HG02798 (cell line): ENCODE results near the gene ABI2.
"Not testable (repeated sequence)": the region's sequence is repeated elsewhere in the genome, so short reads cannot be mapped to it uniquely, and the experiment has no call there.

Source experiments
- ATAC-seq: cut with Tn5 transposase; IDR thresholded peaks from one replicate; pipeline ENCODE4 v1.9.1; 2021; ENCODE audit warnings: mild to moderate bottlenecking; ENCODE audit not compliant: unreplicated experiment, poor library complexity

ABI2 gene

DNA sequence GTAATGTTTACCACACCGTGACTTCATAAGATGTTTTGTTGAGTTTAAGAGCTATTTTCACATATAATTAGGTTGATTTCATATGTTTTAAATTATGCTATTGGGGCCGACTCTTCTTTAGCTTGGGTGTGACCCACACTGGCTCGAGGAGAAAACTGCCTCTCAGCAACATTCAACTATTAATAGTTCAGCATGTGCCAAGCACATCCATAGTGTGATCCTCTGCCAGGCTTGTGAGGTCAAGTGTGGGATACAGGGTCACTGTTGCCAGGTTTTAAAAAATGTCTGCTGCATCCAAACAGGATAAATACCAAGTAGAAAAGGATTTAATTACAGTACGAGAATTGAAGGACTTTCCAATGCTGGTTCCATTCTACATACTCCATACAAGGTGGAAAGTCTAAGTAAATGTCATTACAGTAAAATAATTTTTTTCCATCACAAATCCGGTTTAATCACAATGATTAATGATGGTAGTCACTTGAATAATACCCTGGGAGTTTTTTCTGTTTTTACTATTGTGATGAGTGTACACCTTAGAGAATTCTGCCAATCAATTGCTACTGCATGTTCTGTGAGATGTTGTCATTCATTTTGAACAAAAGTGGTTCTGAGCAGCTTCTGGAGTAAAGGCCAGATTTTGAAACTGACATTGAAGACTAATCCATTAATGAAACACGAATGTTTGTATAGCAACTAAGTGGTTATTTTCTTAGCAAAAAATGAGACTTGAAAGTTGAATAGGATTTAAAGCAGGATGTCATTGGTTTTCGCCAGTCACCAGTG, 84.5 kb downstream of the ABI2 start:
- ATAC-seq, result no peak

DNA sequence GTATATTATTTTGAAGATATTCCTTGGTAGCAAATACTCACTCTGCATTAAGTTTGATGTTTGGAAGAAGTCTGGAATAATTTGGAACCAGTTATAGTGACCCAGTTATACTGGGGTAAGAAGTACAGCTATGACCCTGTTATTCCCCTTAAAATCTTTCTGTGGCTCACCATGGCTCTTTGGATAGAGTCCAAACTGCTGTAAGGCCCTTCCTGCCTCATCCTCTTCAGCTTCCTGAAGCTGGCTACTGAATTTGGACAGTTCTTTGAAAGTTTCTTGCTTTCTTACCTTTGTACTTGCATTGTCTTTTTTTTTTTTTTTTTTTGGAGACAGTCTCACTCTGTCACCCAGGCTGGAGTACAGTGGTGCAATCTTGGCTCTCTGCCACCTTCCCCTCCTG, 85.6 kb downstream of the ABI2 start:
- no peak for ATAC-seq

DNA sequence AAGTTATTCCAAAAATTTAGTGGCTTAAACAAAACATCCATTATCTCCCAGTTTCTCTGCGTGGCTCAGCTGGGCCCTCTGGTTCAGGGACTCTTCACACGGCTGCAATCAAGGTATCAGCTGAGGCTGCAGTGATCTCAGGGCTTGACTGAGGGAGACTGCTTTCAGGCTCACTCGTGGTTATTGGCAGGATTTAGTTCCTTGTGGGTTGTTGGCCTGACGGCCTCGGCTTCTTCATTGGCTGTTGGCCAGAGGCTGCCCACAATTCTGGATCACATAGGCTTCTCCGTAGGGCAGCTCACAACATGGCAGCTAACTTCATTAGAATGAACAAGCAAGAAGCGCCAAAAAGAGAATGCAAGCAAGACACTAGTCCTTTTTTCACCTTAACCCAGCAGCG, 90.1 kb downstream of the ABI2 start:
- ATAC-seq, result no peak

GRCh38 chr2:203427061-203427460, 98.9 kb downstream of the ABI2 start:
- no peak for ATAC-seq

GRCh38 chr2:203429643-203430042, 101.4 kb downstream of the ABI2 start:
- ATAC-seq, result not testable (repeated sequence)

GRCh38 chr2:203431391-203432185, 103.4 kb downstream of the ABI2 start:
- ATAC-seq, result no peak

GRCh38 chr2:203432811-203433210, 104.6 kb downstream of the ABI2 start:
- no peak for ATAC-seq

DNA sequence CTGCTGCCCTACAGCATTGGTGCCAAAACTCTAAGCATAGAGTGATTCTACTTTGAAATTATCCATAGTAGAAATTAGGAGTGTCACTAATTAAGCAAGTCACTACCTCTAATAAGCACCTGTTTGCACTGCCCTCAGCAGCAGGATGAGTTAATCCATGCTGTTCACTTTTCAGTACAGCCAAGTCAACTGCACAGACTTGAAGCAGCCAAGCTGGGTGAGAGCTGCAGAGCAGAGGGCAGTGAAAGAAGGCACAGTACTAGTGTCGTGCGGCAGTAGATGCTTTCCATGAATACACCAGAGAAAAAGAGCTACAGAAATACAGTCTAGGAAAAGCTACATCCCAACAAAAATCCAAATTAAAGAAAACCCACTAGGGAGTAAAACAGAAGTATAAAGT, 108.3 kb downstream of the ABI2 start:
- no peak for ATAC-seq

- no peak for ATAC-seq
Measured at GRCh38 chr2:203437511-203437910, 109.3 kb downstream of the ABI2 start.

- ATAC-seq, result no peak
Measured at GRCh38 chr2:203438528-203438927, 110.3 kb downstream of the ABI2 start.

DNA sequence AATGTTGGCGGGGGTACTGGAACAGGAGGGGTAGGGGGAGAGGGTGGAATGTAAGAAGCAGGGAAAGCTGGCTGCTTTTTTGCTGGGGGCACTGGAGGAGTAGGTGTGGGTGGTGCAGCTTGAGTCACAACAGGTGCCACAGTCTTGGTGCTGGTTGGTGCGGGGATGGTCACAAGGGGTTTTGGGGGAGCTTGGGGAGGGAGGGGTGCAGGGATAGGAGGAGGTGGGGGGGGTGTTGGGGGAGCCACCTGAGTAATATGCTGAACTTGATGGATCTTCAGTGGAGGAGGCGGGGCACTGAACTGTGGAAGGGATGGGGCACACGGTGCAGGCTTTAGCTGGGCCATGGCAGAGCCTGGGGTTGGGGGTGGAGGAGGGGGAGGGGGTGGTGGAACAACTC, 112.5 kb downstream of the ABI2 start:
- no peak for ATAC-seq

DNA sequence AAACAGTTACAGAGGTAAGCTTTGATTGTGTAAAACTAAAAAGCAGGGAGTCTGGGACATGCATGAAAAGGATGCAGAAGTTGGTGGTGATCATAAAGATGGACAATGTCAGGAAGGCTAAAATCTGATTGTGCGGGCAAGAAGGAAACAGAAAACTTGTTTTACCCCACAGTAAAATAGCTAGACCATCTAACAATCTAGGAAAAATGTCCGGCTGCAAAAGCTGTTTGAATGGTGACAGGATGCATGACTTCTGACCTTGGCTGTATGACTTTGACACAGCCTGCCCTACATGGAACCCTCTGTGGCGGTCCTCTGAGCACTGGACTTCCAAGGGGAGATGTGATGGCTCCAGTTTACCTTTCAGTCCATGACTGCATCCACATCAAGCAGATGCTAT, 113.3 kb downstream of the ABI2 start:
- no peak for ATAC-seq

- no peak for ATAC-seq
Measured at GRCh38 chr2:203442463-203442862, 114.3 kb downstream of the ABI2 start.

DNA sequence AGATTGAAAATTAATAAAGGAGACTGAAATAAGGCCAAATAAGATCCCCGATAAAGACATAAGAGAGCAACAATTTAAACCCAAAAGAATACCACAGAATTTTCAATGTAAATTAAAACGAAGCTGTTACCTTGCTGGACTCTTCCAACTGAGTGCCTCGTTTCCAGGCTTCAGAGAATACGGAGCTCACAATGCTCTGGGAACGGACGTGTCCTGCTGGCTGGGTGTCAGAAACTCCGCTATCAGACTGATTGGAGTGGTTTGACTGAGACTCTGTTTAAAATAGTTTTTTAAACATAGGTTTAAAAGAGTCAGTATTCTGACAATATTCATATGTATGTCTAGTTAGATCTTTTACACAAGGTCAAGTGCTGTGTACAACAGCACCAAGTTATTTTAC, 116.5 kb downstream of the ABI2 start:
- no peak for ATAC-seq

DNA sequence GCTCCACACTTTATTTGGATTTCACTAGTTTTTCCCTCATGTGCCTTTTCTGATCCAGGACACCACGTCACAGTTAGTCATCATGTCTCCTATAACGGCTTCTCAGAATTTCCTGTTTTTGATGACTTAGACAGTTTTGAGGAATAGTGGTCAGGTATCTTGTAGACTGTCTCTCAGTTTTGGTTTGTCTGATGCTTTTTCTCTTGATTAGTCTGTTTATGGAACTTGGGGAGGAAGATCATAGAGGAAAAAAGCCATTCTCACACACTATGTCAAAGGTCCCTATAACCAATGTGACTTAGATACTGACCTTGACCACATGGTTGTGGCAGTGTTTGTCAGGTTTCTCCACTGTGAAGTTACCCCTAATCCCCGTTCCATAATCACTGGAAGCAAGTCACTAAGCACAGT, 117.9 kb downstream of the ABI2 start:
- no peak for ATAC-seq

GRCh38 chr2:203446780-203447179, 118.6 kb downstream of the ABI2 start:
- ATAC-seq, result no peak

DNA sequence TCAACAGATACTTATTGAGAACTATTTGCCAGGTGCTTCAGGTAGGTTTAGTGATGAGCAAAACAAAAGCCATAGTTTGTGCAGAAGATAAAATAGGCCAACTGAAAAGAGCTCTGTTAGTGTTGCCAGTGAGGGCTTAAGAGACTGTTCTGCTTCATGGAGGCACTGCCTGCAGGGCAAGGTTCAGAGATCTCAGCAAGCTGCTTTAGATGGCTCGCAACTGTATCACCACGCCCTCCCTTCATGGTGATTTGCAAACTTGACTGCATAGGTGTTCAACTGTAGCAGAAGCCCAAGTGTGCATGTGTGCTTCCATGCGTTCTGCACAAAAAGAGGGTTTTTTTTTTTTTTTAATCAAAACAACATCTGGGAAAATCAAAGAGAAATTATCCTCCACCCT, 122.4 kb downstream of the ABI2 start:
- ATAC-seq, result no peak

GRCh38 chr2:203451011-203451410, 122.8 kb downstream of the ABI2 start:
- ATAC-seq, result no peak

DNA sequence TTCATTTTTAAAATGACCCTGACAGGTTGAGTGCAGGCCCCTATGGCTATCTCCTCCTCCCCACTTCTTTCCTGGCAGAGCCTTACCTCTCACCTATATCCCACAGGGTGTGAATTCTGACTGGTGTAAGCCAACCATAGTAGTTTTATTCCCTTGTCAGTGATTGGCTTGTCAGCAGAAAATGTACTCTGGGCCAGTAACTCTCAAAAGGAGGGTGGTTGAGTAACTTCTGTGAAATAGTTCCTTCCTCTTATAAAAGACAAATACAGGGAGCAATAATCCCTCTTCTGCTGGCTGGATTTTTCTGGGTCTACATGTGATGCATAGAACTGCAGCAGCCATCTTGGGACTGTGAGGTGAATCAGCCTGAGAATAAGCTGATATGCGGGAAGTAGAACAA, 123.5 kb downstream of the ABI2 start:
- ATAC-seq, result no peak

DNA sequence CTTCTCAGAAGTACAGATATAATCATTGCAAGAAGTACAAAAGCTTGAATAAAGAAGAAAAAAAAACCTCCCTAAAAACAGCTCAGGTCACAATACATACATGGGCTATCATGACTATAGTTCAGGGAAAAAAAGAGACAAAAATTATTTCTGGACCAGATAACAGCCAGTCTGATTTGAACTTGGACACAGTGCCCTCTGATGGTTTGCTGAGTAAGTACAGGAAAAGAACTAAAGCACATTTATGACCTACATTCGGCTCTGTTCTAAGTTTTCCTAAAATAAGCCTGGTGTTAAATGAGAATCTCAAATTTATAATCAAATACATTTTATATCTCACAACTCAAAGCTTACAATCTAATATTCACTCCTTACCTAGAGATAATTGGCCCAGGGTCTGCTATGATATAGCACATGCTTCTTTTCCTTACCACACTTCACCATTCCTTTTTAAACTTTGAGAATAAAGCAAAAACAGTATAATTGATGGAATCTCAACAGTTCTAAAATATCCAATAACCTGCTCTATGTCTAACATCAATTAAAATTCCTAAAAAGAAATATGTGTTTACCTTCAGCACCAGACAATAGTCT, 125.8 kb downstream of the ABI2 start:
- peak; percentile 66 for ATAC-seq

GRCh38 chr2:203455209-203455608, 127.0 kb downstream of the ABI2 start:
- ATAC-seq, result no peak
